Rectal smooth muscle tissue (tissue), 1 donor: ENCODE measurements around the gene PRKAR2B.
"Not testable (repeated sequence)": the region's sequence is repeated elsewhere in the genome, so short reads cannot be mapped to it uniquely, and the experiment has no call there.

Experiments used
- H3K27ac ChIP-seq: one replicate; pipeline ENCODE4 v1.7.0; 2013; ENCODE audit warnings: low read depth, low read length, inconsistent platforms
- H3K27me3 ChIP-seq: one replicate; pipeline ENCODE4 v1.7.0; 2013; ENCODE audit warnings: low read length; ENCODE audit not compliant: control insufficient read depth, insufficient read depth
- H3K36me3 ChIP-seq: one replicate; pipeline ENCODE4 v1.7.0; 2013; ENCODE audit warnings: low read length; ENCODE audit not compliant: control insufficient read depth, insufficient read depth
- H3K4me1 ChIP-seq: one replicate; pipeline ENCODE4 v1.7.0; 2013; ENCODE audit warnings: low read length; ENCODE audit not compliant: control insufficient read depth, insufficient read depth
- H3K4me3 ChIP-seq: one replicate; pipeline ENCODE4 v1.7.0; 2013; ENCODE audit warnings: low read length
- H3K9ac ChIP-seq: one replicate; pipeline ENCODE4 v1.7.0; 2013; ENCODE audit warnings: low read length

PRKAR2B gene

DNA sequence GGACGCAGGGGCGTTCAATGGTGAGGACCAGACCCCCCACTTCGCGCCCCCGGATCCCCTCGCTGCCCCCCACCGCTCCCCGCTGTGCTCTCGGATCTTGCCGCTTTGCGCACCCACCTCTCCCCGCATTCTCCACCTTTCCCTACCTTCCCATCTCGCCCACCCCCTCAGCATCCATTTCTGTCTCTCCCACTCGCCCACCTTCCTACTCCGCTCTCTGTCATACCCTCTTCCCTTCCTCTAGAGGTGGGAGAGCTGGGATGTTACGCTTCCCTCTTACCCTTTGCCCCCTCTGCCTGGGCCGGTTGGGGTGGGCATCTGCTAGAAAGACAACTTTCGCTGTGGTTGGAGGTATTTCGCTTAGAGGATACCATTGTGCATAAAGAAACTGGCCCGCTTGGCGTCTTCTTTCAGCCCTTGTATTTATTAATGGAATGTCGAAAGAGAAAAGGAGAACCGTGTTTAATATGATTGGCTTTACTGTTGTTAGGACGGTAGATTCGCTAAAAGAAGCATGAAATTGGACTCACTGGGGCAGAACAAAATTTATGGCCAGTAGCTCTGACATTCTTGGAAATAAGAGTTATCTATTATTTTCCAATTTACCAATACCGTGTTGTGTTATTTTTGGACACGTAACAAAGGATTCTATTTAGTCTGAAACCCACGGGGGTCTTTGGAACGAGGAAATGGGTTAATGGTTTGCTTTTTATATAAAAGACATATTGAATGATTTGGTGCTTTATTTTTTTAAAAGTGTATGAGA is 873 bp downstream of the PRKAR2B start:
- no peaks in the 10 kb centered on the region for H3K27me3 ChIP-seq
- peak overlapping the region; percentile 87 for H3K4me3 ChIP-seq
- H3K36me3 ChIP-seq: no peaks in the 10 kb centered on the region
- peaks cover 2% of the 10 kb centered on the region for H3K4me1 ChIP-seq
- H3K27ac ChIP-seq: no peak overlapping the region
- H3K9ac ChIP-seq: peak overlapping the region; percentile 50

GRCh38 chr7:107045980-107046379 is 1.5 kb downstream of the PRKAR2B start:
- H3K36me3 ChIP-seq: no peaks in the 10 kb centered on the region
- no peak overlapping the region for H3K9ac ChIP-seq
- H3K4me3 ChIP-seq: peak overlapping the region; percentile 87

GRCh38 chr7:107046491-107047259 is 2.2 kb downstream of the PRKAR2B start:
- no peaks in the 10 kb centered on the region for H3K36me3 ChIP-seq
- no peak overlapping the region for H3K27ac ChIP-seq
- no peaks in the 10 kb centered on the region for H3K27me3 ChIP-seq
- H3K9ac ChIP-seq: no peak overlapping the region
- H3K4me3 ChIP-seq: no peak overlapping the region
- H3K4me1 ChIP-seq: peaks cover 2% of the 10 kb centered on the region

More at GRCh38 chr7:107045980-107046379, 1.5 kb downstream of the PRKAR2B start:
- Histone ChIP-seq H3K4me1 (peaks cover 2% of the 10 kb centered on the region), H3K27ac (no peak overlapping the region), H3K27me3 (no peaks in the 10 kb centered on the region)

- Histone ChIP-seq H3K36me3 (no peaks in the 10 kb centered on the region), H3K27me3 (no peaks in the 10 kb centered on the region), H3K4me1 (peaks cover 4% of the 10 kb centered on the region), H3K27ac (no peak overlapping the region), H3K9ac (no peak overlapping the region), H3K4me3 (no peak overlapping the region)
Observed at GRCh38 chr7:107047902-107048782, 3.6 kb downstream of the PRKAR2B start.

DNA sequence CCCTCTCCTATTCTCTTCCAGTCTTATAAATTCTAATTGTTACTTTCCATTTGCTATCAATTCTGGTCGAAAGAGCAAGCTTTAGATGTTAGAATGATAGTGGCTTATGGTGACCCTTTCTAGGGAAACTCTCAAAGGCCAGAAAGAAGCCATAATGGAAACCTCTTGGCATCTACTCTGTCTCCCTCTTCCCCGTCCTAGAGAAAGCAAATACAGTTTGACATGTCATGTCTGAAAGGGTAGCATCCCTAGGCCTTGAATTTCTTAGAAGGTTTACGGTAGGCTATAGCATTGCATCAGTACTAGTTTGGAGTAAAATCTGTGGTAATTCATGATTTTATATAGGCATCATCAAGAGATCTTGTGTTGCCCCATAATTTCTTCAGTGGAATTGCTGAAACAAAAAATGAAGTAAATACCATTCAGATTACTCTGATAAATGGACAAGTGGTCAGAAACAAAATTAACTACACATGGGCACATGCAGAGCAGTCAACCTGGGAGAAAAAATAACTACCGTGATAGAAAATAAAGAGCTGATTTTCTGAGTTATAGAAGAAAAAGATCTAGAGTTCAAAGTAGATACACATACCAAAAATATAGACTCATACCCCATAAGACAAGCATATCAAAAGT is 4.4 kb downstream of the PRKAR2B start:
- Histone ChIP-seq H3K27me3 (no peaks in the 10 kb centered on the region), H3K9ac (no peak overlapping the region), H3K36me3 (no peaks in the 10 kb centered on the region), H3K4me3 (no peak overlapping the region), H3K4me1 (peaks cover 4% of the 10 kb centered on the region), H3K27ac (no peak overlapping the region)

GRCh38 chr7:107049480-107049879 is 5.0 kb downstream of the PRKAR2B start:
- Histone ChIP-seq H3K9ac (no peak overlapping the region), H3K27ac (no peak overlapping the region), H3K4me1 (peaks cover 4% of the 10 kb centered on the region), H3K36me3 (no peaks in the 10 kb centered on the region), H3K27me3 (no peaks in the 10 kb centered on the region), H3K4me3 (no peak overlapping the region)

- no peak overlapping the region for H3K27ac ChIP-seq
- H3K4me3 ChIP-seq: no peak overlapping the region
Observed at GRCh38 chr7:107049971-107050532, 5.5 kb downstream of the PRKAR2B start.

GRCh38 chr7:107051376-107051775 is 6.9 kb downstream of the PRKAR2B start:
- peak overlapping the region; percentile 3 for H3K27ac ChIP-seq
- H3K9ac ChIP-seq: no peak overlapping the region
- no peaks in the 10 kb centered on the region for H3K27me3 ChIP-seq
- no peaks in the 10 kb centered on the region for H3K36me3 ChIP-seq
- H3K4me3 ChIP-seq: no peak overlapping the region
- H3K4me1 ChIP-seq: peaks cover 2% of the 10 kb centered on the region

More at GRCh38 chr7:107049971-107050532, 5.5 kb downstream of the PRKAR2B start:
- no peaks in the 10 kb centered on the region for H3K27me3 ChIP-seq
- no peak overlapping the region for H3K9ac ChIP-seq
- H3K36me3 ChIP-seq: no peaks in the 10 kb centered on the region
- peaks cover 4% of the 10 kb centered on the region for H3K4me1 ChIP-seq

DNA sequence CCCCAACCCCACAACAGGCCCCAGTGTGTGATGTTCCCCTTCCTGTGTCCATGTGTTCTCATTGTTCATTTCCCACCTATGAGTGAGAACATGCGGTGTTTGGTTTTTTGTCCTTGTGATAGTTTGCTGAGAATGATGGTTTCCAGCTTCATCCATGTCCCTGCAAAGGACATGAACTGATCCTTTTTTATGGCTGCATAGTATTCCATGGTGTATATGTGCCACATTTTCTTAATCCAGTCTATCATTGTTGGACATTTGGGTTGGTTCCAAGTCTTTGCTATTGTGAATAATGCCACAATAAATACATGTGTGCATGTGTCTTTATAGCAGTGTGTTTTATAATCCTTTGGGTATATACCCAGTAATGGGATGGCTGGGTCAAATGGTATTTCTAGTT is 10.5 kb downstream of the PRKAR2B start:
- H3K9ac ChIP-seq, H3K4me3 ChIP-seq, H3K27ac ChIP-seq, H3K4me1 ChIP-seq, H3K36me3 ChIP-seq, H3K27me3 ChIP-seq: not testable (repeated sequence)

DNA sequence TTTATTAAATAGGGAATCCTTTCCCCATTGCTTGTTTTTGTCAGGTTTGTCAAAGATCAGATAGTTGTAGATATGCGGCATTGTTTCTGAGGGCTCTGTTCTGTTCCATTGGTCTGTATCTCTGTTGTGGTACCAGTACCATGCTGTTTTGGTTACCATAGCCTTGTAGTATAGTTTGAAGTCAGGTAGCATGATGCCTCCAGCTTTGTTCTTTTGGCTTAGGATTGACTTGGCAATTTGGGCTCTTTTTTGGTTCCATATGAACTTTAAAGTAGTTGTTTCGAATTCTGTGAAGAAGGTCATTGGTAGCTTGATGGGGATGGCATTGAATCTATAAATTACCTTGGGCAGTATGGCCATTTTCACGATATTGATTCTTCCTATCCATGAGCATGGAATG is 11.6 kb downstream of the PRKAR2B start:
- not testable (repeated sequence) for H3K9ac ChIP-seq, H3K4me1 ChIP-seq, H3K4me3 ChIP-seq, H3K36me3 ChIP-seq, H3K27me3 ChIP-seq, H3K27ac ChIP-seq

- H3K27me3 ChIP-seq: no peaks in the 10 kb centered on the region
- no peaks in the 10 kb centered on the region for H3K4me1 ChIP-seq
- no peak overlapping the region for H3K9ac ChIP-seq
- no peak overlapping the region for H3K4me3 ChIP-seq
- peak overlapping the region; percentile 1 for H3K27ac ChIP-seq
- no peaks in the 10 kb centered on the region for H3K36me3 ChIP-seq
Observed at GRCh38 chr7:107056728-107057473, 12.4 kb downstream of the PRKAR2B start.
